HG03432 (cell line): ENCODE results near the gene RXYLT1.
"Not testable (repeated sequence)": the region's sequence is repeated elsewhere in the genome, so short reads cannot be mapped to it uniquely, and the experiment has no call there.

ENCODE experiments used
- ATAC-seq: cut with Tn5 transposase; IDR thresholded peaks from one replicate; pipeline ENCODE4 v1.9.1; 2021; ENCODE audit warnings: mild to moderate bottlenecking, moderate library complexity; ENCODE audit not compliant: unreplicated experiment

RXYLT1 gene, protein sequence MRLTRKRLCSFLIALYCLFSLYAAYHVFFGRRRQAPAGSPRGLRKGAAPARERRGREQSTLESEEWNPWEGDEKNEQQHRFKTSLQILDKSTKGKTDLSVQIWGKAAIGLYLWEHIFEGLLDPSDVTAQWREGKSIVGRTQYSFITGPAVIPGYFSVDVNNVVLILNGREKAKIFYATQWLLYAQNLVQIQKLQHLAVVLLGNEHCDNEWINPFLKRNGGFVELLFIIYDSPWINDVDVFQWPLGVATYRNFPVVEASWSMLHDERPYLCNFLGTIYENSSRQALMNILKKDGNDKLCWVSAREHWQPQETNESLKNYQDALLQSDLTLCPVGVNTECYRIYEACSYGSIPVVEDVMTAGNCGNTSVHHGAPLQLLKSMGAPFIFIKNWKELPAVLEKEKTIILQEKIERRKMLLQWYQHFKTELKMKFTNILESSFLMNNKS

DNA sequence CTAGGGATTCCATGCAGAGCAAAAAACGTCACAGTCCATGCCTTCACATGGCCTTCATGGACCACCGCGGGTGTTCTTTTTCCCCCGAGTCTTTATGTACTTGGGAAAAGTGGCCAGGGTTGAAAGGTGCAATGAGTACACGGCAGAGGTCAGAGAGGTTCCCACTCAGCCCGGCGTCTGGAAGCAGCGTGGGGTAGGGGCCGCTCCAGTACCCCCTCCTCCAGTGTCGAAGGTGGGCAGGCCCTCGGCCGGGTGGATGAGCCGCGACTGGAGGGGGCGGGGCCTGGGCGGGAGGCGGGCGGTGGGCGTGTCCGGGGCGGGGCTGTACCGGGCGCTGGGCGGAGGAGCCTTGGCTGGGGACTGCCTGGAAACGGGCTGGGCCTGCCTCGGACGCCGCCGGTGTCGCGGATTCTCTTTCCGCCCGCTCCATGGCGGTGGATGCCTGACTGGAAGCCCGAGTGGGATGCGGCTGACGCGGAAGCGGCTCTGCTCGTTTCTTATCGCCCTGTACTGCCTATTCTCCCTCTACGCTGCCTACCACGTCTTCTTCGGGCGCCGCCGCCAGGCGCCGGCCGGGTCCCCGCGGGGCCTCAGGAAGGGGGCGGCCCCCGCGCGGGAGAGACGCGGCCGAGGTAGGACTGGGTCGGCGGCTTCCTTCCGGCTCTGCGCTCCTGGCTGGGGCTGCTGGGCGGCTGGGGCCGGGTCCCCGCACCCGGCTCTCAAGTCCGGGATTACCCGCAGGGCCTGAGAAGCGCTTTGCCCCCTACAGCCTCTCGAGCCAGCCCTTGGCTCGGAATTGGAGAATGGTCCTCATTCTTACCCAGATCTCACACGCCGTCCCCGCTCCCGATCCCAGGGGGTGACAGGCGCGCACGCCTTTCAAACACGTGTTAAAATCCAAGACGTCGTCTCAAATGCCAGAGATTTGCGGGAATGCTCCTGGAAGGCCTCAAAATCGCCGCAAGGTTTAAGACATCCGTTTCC, at the start of gene RXYLT1:
Gene RXYLT1, plus strand, starts transcription at position 412 of the 984 bp plus-strand sequence. Its CDS starts 52 bp downstream, at position 464.
- ATAC-seq, result peak; percentile 97

DNA sequence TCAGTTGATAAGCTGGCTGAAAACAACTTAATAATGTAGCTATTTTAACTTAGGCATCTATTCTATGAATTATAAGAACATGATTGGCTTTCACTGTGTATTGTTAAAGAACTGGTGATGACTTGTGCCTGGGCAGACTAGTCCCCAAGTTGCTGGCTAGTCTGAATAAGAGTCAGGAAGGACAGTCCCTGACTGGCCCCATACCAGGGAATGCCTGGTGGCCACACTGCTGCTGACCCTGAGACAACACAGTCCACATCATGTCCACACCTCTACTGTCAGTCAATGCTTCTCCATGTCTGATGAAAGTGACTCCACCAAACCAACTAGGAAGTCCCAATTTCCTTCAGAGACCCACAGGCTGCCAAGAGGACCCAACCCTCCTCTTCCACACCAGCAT, 46.9 kb upstream of the RXYLT1 start:
- not testable (repeated sequence) for ATAC-seq

DNA sequence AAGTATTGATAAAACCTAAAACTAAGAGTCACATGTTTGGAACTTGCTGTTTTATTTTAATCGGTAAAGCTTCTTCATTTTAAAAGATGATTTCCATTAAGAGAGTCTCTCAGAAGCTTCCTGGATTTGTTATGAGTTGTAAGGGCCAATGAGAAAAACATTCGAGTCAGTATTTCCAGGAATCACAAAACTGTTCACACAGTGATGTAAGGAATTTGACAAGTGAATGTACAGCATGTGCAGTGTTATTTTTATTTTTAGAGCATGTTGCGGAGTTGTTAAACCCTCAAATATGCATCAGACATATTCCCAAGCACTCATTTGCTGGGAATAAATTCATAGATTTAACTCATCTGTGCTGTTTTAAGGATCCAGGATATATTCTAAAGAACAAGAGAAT, 46.1 kb upstream of the RXYLT1 start:
- ATAC-seq, result not testable (repeated sequence)

DNA sequence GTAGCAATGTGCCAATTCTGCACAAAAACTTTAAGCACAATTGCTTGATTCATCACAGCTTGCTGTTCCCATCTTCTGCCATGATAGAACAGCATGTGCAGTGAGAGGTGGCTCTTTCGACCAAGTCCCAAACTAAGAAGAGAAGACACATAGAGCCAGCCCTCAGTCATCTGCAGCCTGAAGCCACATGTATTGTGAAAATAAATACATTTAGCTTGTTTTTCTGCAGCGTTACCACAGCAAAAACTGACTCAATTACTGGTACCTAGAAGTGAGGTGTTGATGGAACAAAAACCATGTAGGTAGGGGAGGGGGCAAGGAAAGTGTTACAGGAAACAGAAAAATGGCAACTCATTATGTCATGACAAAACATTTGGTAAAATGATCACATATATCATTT, 39.2 kb upstream of the RXYLT1 start:
- ATAC-seq, result not testable (repeated sequence)

DNA sequence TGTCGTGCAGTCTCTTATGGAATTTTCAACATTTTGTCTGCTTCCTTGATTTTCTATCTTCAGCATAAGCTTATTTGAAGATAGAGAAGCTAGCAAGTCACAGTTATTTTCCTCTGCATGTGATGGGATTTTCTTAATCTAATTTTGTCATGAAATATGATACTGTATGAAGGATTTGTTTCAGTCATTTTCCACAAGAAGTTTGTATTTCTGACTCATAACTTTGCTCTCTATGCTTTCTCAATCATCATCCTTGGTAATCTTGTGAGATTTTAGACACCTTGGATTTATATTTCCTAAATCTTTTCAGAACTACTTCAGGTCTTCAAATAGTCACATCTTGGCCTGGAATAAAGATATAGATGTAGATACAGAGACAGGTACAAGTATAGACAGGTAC, 38.3 kb upstream of the RXYLT1 start:
- ATAC-seq, result not testable (repeated sequence)

DNA sequence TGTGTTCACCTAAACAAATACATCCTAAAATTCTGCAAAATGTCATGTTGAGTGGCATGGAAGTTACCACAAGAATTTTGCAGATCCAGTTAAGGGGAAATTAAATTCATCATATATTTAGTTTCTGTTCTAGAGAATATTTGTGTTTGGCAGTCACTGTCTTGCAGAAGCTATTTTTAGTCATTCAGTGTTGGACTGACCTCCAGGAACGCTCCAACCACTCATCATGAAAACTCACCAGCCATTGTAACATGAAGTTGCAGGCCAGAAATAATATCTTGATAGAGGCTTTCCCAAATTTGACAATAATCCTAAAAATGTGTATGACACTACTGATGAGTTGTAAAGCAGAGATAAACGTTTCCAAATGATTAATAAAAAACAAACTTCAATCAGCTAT, 35.6 kb upstream of the RXYLT1 start:
- ATAC-seq, result not testable (repeated sequence)

DNA sequence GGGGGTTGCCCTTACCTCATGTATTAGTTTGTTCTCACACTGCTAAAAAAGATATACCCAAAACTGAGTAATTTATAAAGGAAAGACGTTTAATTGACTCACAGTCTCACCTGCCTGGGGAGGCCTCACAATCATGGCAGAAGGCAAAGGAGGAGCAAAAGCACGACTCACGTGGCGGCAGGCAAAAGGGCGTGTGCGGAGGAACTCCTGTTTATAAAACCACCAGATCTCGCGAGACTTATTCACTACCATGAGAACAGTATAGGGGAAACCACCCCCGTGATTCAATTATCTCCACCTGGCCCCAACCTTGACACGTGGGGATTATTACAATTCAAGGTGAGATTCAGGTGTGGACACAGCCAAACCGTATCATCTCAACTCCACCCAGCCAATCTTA, 33.2 kb upstream of the RXYLT1 start:
- ATAC-seq, result not testable (repeated sequence)

DNA sequence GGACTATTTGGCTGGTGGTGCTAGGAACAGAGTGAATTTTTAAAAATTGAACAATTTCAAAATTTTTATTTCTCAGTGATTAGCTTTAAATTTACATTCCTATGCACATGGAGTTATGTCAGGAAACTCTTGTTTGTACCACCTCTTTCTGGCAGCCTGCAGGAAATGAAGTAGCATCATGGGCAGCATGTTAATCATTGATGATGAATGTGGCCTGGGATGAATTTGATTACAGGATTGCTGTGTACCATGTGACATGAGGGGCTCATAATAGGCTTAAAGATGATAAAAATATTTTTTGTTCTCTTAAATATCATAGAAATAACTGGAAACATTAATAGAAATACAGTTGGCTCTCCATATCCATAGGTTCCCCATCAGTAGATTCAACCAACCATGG, 32.6 kb upstream of the RXYLT1 start:
- ATAC-seq, result not testable (repeated sequence)

DNA sequence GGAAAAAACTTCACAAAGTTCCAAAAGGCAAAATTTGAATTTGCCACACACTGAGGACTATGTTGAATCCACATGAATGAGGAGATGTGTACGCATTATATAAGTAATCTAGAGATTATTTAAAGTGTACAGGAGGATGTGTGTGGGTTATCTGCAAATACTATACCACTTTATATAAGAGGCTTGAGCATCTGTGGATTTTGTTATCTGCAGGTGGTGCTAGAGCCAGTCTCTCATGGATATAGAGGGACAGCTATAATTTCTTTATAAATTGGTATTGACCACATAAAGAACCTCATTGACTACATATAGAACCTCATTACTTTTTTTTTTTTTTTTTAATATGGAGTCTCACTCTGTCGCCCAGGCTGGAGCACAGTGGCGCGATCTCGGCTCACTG, 32.2 kb upstream of the RXYLT1 start:
- ATAC-seq, result no peak

DNA sequence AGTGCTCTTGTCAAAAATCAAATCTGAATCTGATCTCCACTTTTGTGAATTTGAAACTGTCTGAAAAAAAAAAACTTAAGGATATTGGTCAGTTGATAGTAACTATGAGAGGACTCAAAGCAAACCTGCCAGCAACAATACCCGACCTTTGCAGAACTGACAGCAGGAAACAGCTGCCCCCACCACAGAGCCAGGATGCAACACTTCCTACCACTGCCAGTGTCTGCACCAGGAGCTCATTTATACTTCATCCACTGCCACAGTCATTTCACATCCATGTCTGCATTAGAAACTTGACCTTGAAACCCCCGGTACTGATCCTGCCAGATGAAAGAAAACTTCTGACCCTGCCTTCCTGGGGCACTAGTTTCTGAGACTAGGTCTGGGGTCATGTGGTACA, 27.4 kb upstream of the RXYLT1 start:
- peak; percentile 72 for ATAC-seq

DNA sequence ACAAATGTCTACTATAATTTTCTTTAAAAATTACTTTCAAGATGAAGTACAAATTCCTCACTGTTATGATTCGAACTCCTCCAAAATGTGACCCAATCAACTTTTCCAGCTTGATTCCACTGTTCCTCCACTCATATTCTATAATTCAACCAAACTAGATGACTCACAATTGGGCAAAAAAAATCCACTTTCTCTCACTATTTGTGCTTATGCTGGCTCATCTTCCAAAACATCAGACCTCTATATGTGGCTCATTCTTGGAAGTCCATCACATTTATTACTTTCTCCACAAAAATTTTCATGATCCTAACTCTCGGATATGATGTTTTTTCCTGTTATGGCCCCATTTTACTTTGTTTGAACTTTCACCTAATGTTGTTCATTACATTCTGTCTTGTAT, 26.9 kb upstream of the RXYLT1 start:
- no peak for ATAC-seq

DNA sequence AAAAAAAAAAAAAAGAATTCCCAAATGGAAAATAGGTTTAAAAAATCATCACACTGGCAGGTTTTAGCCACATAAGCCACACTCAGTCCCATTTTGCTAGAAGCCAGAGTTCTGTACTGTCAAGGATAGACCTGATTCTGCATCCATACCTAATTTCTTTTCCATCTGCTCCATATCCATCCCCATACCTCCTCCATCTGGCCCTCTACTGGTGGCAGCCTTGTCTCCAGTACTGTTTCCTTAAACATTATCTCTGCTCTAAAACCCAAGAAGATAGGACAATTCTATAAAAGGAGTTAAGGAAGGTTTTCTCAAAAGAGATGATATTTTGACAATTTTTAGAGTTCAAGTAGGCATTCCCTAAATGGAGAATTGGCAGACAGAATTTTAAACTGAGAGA, 26.0 kb upstream of the RXYLT1 start:
- no peak for ATAC-seq

DNA sequence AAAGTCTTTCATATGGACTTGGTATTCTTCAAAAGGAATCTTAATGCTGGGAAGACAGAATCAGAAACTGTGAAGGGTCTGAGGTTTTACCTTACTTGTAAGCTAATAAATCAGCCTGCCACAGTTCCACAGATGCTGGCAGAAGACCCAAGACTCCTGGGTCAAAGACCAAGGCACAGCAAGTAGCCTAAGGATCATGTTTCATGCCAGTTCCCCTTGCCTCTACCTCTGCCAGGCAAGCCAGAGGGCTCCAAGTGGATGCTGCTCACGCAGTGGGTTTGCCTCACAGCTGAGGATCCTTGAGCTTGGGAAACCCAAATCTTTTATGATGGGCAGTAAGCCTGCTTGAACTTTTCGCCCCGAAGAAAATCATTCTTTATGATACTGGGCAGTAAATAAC, 15.2 kb upstream of the RXYLT1 start:
- ATAC-seq, result no peak

DNA sequence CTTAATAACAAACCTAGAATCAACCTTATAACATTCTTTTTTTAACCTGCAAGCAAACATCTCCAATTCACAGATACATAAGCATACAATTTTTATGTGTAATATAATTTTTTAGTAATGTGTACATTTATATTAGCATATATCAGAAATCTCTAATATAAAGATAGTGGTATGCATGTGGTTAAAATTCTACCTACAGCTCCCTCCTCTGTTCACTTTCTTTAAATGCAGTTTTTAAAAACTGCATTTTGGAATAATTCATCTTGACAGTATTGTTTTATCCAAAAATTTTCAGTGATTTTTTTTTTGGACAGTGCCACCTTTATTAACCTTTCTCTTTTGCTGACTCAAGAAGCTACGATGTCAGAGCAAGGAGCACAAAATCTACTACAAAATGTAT, 13.2 kb upstream of the RXYLT1 start:
- no peak for ATAC-seq

DNA sequence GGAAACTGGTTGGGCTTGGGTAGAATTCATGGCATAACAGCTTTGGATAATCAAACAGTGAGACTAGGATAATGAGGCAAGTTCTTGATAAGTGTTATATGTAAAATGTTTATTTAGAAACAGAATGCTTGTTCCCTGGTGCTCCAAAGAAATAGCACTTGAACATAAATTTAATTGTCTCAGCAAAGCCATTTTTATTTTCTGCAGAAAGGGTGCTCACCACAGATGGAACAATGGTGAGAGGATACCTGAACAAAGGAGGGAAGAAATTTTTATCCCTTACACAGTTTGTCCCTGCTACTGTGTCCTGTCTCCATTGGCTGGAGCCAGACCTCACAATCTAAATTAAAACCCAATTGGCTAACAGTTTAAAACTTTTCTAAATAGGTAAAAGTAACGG, 9.3 kb upstream of the RXYLT1 start:
- ATAC-seq, result no peak

DNA sequence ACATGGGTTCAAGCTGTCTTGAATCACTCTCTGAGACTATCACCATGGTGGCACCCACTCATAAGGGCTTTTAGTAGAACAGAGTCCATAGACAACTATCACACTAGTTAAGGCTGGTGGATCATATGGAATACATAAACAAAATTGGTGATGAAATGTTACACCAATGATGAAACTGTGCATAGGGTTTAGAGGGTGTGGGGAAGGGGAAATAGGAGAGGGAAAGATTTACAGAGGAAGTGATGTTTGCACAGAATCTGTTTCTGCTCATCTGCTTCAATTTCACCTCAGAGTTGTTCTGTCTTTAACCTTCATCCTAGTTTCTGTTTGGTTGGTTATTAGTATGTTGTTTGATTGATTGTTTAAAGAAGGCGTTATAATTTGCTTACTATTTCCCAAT, 2.4 kb upstream of the RXYLT1 start:
- ATAC-seq, result no peak

DNA sequence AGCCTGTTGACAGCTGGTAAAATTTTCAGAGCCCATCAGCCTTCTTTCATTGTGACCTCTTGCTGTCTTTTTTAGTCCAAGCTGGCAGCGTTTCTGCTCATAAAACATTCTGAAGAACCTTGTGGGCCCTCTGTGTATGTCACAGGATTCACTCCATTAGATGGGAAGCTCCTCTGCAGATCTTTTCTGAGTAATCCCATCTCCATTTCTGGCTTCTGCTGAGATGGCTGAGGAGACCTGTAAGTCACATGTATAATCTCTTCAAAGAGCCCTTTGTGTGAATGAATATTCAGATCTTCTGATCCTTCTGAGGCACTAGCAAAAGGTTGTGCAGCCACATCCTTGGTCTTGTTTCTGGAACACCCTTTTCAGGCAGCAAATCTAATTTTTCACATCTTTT, 2.8 kb downstream of the RXYLT1 start:
- no peak for ATAC-seq

DNA sequence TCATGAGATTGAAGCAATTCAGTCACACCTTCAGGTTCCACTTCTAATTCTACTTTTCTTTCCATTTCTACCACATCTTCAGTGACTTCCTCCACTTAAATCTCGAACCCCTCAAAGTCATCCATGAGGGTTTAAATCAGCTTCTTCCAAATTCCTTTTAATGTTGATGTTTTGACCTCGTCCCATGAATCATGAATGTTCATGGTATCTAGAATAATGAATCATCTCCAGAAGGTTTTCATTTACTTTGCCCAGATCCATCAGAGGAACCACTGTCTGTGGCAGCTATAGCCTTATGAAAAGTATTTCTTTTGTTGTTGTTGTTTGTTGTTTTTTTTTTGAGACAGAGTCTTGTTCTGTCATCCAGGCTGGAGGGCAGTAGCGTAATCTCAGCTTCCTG, 7.6 kb downstream of the RXYLT1 start:
- ATAC-seq, result no peak

DNA sequence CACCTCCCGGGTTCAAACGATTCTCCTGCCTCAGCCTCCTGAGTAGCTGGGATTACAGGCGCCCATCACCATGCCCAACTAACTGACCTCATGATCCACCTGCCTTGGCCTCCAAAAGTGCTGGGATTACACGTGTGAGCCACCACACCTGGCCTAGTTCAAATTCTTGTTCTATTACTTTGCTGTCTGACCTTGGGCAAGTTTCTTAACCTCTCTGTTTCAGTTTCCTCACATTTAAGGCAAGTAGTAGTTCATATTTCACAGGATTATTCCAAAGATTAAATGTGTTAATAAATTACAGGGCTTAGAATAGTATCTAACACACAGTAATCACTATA, 10.9 kb downstream of the RXYLT1 start:
- no peak for ATAC-seq

DNA sequence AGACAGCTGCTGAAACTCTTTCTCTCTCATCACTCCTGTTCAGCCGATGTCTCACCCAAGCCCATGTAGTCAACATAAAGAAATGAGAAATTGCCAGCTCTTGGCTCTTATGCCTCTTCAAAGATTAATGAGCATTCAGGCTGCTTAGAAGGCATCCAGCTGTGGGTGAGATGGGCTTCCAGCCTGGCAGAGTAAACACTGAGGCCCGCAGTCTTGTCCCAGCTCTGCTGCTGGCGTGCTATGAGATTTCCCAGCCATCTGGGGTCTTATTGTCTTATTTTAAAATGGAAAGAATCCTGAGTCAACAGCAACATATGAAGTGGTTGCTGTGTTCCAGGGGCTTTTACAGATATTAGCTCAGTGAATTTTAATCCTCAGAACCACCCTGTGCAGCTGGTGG, 12.6 kb downstream of the RXYLT1 start:
- no peak for ATAC-seq

DNA sequence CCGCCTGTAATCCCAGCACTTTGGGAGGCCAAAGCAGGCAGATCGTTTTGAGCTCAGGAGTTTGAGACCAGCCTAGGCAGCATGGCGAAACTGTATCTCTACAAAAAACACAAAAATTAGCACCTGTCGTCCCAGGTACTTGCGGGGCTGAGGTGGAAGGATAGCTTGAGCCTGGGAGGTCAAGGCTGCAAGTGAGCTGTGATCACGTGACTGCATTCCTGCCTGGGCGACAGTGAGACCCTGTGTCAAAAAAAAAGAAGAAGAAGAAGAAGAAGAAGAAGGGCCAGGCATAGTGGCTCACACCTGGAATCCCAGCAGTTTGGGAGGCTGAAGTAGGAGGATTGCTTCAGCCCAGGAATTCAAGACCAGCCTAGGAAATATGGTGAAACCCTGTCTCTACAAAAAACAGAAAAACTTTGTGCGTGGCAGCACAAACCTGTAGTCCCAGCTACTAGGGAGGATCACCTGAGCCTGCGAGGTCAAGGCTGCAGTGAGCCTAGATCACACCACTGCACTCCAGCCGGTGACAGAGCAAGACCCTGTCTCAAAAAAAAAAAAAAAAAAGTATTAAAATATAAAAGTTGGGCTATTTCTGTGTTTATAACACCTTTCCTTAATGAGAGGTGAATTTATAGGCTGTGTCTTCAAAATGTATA, 15.5 kb downstream of the RXYLT1 start:
- no peak for ATAC-seq
